NCI-H146 (cell line): ENCODE measurements around the gene CR1.
"Not testable (repeated sequence)": the region's sequence is repeated elsewhere in the genome, so short reads cannot be mapped to it uniquely, and the experiment has no call there.

Source experiments
- DNase-seq: peaks from one replicate; lab custom pipeline; 2025; lab: John Stamatoyannopoulos, UW

The CR1 gene

DNA sequence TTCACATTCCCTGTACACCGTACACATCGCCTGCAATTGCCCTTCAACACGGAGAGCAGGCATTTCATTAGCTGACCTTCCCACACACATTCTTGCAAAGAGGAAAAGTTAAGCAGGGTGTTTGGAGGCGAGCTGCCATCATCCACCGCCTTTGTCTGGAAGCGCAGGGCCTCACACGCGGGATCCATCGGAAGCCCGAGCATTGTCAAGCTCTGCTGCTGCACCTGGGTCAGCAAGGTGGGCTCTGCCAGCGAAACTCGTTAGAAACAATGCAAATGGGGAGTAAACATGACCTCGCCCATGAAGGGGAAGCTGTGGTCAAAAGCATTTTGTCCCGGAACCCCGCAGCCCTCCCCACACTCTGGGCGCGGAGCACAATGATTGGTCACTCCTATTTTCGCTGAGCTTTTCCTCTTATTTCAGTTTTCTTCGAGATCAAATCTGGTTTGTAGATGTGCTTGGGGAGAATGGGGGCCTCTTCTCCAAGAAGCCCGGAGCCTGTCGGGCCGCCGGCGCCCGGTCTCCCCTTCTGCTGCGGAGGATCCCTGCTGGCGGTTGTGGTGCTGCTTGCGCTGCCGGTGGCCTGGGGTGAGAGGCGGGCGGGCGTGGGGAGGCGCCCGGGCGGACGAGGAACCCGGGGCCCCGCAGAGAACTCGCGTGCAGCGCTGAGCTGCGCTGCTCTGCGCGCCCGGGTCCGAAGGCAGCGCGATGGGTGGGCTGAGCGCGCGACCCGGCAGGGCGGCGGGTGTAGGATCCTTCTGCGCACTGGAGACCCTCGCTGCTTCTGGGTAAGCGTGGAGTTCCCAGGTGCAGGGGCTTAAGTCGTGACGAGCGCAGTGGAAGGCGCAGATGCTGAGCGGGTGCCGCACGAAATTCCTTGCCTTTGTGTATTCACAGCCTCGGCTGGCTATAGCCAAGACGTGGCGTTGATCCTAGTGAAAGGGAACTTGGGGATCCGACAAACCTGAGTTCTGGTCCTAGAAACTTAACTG, at the start of gene CR1:
CR1 (plus strand) TSS at position 357 of the 992 bp plus-strand sequence; CDS start at position 468, 111 bp downstream.
- peak; percentile 1 for DNase-seq

DNA sequence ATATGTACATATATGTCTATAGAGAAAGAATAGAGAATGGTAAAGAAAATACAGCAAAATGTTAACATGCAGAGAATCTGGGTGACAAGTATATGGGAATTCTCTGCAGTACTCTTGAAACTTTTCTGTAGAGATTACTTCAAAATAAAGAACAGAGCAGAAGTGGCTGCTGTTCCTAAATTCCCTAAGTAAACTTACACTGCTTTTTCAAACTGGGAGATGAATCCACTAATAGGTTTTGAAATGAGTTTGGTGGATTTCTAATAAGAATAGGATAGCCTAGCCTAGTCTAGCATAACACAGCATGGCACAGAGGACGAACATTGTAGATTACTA, 42.3 kb upstream of the CR1 start:
- DNase-seq: no peak

DNA sequence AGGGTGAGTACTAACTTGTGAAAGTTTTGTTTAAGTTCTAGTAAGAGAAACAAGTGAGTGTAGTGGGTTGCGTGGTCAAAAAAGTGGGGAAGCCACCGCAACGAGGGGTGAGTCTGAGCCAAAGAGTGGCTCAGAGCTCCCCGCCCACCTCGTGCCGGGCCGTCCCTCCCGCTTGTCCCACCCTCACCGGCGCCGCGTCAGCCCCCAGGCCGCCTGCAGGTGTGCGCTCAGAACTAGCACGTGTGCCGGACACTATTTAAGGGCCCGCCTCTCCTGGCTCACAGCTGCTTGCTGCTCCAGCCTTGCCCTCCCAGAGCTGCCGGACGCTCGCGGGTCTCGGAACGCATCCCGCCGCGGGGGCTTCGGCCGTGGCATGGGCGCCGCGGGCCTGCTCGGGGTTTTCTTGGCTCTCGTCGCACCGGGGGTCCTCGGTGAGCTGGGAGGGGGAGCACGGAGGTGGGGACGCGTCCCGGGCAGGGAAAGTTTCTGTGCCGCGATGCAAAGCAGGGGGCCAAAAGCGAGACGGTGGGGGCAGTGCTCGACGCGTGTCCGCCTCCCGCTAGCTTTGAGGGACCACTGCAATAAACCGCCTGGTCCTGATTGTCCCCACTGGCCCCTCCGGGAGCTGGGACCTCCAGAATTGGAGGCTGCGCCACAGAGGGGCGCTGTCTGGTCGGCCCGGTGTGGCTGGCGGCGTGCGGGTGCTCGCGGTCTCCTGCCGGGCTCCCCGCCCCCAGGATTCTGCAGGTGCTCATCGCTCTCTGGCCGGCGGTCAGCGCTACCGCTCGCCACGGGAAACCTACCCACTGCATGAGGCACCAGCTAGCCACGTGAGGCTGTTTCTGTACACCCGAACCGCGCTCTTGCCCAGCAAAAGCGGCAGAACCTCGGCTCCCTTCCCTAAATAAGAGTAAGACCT, 41.7 kb upstream of the CR1 start, which contains the start of gene CR2:
CR2 (plus strand) TSS at position 283 of the 919 bp plus-strand sequence; CDS start at position 374, 91 bp downstream.
- peak; percentile 28 for DNase-seq

DNA sequence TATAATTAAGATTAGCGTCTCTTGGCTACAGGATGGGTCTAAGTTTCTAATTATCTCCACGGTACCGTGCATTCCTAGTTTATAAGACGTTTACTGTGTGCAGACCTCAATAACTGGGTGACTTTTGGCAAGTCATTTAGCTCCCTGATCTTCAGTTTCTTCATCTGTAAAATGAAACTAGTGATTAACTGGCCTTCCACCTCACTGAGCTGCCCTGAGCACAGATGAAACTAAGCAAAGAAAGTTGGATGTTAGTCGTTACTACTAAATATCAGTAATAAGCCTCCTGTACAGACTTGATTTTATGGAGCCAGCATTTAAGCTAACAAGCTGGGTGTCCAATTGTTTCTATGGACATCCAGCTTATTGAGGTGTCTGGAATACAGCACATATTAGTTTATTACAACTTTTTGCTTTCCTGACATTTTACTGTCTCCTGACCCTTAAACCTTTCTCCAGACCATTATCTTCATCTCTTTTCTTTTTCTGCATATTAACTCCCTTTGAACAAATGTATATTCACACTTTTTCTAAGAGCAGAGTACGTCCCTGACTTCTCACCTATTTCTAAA, 40.7 kb upstream of the CR1 start:
- no peak for DNase-seq

DNA sequence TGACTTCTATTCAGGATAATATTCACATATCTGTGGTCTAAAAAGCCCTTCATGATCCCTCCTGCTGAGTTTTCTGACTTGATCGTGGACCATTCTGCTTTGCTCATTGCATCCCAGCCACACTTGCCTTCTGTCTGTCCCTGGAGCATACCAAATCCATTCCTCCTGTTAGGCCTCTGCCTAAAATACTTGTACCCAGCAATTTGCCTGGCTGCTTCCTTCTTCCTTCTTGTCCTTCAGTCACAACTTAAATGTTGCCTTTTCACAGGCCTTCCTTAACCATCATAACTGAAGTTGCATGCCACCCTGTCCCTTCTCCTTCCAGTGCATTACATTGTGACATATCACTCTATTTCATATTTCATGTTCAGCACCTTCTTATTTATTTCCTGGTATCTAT, 37.5 kb upstream of the CR1 start:
- no peak for DNase-seq

DNA sequence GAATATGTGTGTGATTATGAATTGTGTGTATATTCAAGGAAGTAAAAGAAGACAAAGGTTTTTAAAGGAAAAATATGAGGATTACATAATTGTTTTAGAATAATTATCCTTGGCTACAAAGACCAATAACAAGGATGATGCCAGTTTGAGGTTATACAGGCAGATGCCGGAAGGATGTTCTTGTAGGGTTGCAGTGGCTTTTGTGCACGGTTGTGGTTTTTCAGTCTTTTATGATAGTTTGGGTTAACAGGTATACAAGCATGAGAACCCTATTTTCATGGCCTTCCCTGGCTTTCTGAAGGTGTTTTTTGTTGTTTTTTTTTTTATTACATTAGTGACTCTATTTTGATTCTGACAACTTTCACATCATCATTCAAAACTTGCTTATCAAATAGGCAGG, 36.9 kb upstream of the CR1 start:
- no peak for DNase-seq

DNA sequence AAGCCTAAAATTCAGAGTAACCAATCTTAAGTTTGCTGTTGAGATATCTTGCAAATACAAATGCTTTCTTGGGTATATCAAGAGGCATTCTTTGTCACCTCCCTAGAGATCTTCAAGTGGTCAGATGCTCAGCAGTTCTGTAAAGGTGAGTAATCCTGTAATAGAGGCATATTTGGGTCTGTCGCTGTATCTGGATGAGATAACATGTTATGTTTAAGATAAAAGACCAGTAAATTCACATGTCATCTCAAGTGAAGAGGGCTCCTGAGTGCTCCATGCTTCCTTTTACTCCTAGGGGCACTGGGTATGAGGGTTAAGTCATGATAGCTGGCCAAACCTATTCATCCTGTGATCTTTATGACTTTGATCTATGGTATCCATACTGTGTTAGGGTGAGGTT, 34.3 kb upstream of the CR1 start:
- DNase-seq: no peak

DNA sequence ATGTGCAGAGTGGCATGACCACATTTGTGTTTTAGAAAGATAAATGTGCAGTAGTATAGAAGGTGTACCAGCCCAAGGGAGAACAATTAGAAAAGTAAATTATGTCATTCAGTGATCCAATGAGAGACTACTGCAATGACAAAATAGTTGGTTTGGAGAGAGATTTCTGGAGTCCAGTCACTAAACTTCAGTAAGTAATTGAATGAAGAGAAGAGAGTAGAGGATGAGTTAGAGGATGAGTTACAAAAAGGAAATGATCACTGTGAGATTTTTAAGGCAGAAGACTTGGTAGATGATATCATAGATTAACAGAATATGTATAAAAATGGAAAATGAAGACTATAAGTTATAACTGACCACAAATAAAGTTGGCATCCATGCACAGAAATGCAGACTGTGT, 33.4 kb upstream of the CR1 start:
- DNase-seq: no peak

DNA sequence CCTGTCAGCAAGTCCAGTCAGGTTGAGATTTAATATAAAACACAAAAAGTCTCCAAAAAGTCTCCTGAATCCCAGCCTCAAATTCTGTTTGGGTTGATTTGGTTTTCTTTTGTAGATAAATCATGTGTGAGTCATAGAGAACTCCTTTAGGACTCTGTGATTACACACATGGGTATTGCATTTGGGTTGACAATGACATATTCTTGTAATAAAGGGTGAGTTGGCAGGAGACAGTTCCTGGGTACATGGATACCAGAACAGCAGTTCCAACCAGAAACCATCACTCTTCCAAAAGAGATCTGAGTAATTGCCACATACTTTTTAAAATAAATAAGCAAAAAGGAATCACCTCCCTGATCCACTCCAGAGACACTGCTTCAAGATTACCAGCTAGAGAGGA, 32.9 kb upstream of the CR1 start:
- DNase-seq: no peak

DNA sequence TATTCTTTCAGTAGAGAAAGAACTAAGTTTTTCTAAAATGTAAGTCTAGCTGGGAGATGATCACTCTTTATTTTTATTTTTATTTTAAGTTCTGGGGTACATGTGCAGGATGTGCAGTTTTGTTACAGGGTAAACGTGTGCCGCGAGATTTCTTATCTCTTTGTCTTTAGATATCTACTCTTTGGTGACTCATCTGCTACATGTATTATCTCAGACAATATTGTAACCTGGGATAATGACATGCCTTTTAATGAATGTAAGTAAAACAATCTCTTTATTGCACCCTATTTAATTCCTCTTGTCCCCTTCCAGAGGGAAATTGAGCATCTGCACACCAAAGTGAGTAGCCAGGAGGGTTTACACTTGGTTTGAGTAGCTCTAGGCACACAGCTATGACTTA, 32.4 kb upstream of the CR1 start:
- no peak for DNase-seq

DNA sequence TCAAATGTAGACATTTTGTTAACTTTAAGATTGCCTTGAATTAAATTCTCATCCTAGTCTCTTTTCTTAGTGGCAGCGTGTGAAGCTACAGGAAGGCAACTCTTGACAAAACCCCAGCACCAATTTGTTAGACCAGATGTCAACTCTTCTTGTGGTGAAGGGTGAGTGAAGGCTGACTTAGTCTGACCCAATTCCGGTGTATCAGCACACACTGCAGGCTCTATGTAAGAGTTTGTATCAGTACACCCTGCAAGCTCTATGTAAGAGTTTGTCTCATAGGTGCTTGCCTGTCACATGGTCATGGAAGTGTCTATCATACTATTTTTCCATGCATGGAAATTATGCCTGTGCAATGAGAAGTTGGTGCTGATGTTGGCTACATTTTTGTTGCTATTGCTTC, 25.0 kb upstream of the CR1 start:
- no peak for DNase-seq

DNA sequence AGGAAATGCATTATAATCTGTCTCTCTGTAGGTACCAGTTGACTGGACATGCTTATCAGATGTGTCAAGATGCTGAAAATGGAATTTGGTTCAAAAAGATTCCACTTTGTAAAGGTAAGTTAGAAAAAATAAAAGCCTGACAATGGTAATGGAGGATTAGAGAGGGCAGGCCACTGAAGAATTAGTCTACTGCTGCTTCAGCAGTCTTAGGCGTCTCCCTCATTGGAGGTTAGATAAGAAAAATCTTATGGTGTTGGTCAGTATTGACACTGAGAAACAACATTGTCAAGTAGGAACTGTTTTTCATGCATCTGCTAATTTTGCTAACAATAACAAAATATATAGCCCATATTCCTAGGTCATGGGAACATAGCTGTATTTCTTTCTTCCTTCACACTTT, 21.7 kb upstream of the CR1 start:
- DNase-seq: no peak

DNA sequence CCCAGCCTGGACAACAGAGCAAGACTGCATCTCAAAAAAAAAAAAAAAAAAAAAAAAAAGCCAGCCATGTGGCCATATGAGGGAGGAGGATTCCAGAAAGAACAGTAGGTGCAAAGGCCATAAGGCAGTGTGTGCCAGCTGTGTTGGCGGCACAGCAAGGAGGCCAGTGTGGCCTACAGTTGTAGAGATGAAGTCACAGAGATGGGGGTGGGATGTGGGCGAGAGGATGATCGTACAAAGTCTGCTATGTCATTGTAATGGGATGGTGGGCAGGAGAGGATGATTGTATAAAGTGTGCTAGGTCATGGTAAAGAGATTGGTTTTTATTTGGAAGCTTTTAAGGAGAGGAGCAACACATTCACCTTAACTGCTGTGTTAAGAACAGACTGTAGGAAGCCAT, 9.8 kb upstream of the CR1 start:
- no peak for DNase-seq

DNA sequence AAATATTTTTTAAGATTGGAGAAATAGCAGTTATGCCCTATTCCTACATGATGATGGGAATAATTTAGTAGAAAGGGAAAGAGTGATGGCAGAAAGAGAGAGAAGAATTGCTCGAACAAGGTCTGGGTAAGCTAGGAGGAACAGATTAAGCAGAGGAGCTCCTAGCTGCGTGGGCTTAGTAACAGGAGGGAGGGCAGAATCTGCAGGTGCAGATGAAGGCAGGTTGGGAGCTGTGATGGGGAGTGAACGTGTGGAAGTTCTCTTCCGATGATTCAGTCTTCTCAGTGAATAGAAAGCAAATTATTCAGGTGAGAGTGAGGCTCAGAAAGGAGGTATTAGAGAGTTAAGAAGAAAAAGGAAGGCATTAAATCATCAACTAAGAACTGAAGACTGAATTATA, 8.3 kb upstream of the CR1 start:
- DNase-seq: no peak

DNA sequence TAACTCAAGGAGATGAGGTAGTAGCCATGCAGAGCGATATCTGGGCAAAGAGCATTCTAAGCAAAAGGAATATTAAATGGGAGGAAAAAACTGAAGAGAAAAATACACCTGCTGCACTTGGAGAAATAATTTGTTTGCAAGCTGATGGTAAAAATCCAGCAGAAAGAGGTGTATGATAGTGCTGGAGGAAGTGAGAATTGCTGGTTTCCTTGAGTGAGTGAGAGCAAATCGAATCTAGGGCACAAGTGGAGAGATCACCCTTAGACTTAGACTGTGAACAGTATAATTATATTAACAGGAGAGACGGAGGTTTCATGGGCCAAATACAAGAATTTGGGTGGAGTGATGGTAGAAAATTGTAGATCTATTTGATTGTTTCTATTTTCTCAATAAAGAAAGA, 2.7 kb upstream of the CR1 start:
- no peak for DNase-seq

DNA sequence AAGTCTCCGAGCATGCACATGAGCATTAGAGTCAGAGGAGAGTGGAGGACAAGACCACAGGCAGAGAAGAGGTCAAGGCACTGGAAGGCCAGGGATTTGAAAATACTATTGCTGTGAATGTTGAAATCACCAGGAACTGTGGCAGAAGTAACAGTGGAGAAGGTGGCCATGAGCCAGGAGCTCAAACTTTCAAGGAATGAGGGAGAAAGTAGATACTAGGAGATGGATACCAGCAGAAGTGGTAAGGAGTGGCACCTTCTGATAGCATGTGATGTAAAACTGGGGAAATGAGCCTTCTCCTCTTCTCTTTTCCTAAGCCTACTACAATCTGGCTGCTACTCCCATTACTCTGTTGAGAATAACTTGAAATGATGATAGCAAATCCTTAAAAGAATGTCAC, 1.8 kb upstream of the CR1 start:
- DNase-seq: no peak

DNA sequence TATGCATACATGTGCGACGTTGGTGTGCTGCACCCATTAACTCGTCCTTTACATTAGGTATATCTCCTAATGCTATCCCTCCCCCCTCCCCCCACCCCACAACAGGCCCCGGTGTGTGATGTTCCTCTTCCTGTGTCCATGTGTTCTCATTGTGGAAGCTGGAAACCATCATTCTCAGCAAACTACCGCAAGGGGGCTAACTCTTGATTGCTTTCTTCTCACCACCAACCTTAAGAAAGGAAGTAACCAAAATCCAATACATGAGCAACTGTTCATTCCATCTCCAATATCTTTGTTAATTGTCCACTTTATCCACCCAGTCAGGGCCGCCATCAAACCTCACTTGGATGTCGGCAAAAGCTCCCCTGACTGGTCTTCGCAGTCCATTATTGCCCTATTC, 676 bp upstream of the CR1 start:
- not testable (repeated sequence) for DNase-seq

DNA sequence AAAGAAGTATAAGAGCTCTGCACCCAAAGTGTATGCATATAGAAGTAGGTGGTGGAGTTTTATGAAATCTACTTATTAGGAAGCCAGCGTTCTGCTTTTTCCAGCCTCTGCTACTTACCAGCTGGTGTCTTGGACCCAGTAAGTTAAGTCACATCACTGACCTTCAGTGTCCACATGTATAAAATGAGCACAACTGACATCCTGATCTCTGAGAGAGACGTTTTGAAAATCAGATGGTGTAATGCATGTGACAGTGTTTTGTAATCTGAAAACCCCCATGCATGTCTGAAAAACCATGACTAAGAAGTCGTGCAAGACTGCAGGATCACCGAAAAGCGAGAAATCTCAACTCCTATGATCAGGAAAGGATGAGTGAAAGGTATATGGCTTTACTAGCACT, 2.0 kb downstream of the CR1 start:
- DNase-seq: no peak

DNA sequence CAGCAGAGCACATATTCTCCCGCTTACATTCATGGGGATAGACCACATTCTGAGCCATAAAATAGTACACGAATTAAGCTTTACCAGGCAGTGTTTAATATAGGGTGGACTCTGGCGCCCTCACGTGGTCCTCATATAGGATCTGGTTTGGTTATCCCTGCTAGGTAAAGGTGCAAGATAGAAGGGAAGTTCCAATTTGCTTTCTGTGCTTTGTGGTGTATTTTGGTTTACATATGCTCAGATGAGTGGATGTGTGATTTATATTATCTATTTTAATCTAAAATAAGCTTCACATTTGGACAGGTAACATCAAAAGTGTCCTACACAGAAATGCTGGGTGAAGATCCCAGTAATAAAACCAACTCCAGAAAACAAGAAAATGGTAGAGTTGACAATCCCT, 3.6 kb downstream of the CR1 start:
- peak; percentile 44 for DNase-seq

DNA sequence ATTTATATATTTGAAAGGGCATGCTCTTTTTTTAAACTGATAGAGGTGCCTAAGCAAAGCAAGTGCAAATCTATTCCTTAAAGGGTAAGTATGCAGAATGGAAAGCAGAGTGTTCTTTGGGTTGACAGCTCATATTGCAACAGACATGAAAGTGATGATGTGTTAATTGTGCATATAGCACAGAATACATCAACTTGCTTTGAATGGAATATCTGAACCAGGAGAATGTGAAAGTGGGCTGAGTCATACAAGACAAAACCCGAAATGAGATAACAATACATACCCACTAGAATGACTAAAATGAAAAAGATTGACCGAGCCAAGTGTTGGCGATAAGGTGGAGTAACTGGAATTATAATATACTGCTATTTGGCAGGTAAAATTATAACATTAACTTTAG, 4.3 kb downstream of the CR1 start:
- DNase-seq: no peak

DNA sequence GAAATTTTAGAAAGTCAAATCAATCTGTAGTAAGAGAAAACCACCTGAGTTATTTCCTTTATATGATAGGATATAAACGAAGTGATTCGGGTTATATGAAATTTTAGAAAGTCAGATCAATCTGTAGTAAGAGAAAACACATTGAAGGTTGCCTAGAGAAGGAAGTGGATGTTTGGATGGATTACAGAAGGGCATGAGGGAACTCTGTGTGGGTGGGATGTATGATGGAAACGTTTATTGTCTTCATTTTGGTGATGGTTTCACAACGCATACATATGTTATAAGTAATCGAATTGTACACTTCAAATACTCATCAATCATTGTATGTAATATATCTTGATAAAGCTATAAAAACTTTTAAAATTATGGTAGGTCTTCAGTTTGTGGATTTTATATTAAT, 5.1 kb downstream of the CR1 start:
- DNase-seq: no peak

DNA sequence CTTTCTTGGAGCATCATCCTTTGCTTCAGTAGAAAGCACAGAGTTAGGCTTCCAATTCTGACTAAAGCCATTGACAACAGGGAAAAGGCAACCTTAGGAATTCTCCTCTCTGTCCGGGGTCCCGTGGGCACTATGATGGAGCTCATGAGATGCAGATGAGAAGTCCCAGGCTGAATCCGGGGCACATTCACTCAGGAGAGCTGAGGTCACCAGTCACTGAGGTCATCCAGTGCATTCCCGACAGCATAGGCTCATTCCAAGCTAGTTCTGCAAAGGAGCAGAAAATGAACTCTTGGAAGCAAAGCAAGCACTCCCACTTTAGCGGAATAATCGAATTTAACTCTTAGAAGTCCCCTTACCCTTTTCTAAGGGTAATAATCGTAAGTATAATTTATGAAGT, 6.8 kb downstream of the CR1 start:
- DNase-seq: no peak

DNA sequence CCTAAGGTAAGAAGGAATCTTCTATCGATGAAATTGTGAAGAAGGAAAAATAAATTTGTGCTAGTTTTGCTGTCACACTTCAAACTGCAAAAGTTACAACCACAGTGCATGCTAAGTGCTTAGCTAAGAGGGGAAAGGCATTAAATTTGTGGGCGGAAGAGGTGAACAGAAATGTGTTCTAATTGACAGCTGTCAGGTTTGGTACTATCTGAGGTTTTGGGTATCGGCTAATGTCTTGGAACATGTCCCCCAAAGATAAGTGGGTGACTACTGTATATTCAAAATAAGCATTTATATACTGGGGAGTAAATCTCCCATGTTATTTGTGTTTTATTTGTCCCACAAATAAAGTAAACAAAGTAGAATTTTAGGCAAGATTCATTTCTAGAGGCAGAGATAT, 8.0 kb downstream of the CR1 start:
- DNase-seq: no peak
